Astrocyte (in vitro differentiated cells and primary cell): ENCODE measurements around the gene FNDC5. TPM values are rescaled to one million over a fixed set of nuclear protein-coding genes. Genes with fewer than 3 reads are reported as not detected.

Experiments
- DNase-seq: peaks from one replicate; pipeline ENCODE4 v3.0.0-alpha.2; 2010; ENCODE audit warnings: low read depth
- FAIRE-seq: peaks from 2 replicates; lab custom pipeline; 2011; peaks lifted over from hg19 to GRCh38; lab: Jason Lieb, UNC
- H2AFZ ChIP-seq: 2 replicates; pipeline ENCODE4 v1.6.0; 2012; ENCODE audit warnings: low read depth, low read length, inconsistent platforms
- H3K27ac ChIP-seq: 2 replicates; pipeline ENCODE4 v1.5.1; 2011; ENCODE audit warnings: low read depth, low read length, inconsistent platforms
- H3K27me3 ChIP-seq: 2 replicates; pipeline ENCODE4 v1.6.0; 2011; ENCODE audit warnings: low read length, inconsistent platforms; ENCODE audit not compliant: insufficient read depth
- H3K36me3 ChIP-seq: 2 replicates; pipeline ENCODE4 v1.5.1; 2011; ENCODE audit warnings: low read length, inconsistent platforms; ENCODE audit not compliant: insufficient read depth
- H3K4me1 ChIP-seq: 2 replicates; pipeline ENCODE4 v1.5.1; 2011; ENCODE audit warnings: low read length, inconsistent platforms; ENCODE audit not compliant: insufficient read depth
- H3K4me2 ChIP-seq: 2 replicates; pipeline ENCODE4 v1.6.0; 2012; ENCODE audit warnings: low read length, inconsistent platforms
- H3K4me3 ChIP-seq: 2 replicates; pipeline ENCODE4 v1.5.1; 2011; ENCODE audit warnings: low read depth, mild to moderate bottlenecking, low read length, inconsistent platforms; ENCODE audit not compliant: insufficient read depth
- H3K79me2 ChIP-seq: 2 replicates; pipeline ENCODE4 v1.6.0; 2012; ENCODE audit warnings: mild to moderate bottlenecking, low read length, inconsistent platforms; ENCODE audit not compliant: insufficient read depth
- H3K9ac ChIP-seq: 2 replicates; pipeline ENCODE4 v1.6.0; 2012; ENCODE audit warnings: mild to moderate bottlenecking, low read length, inconsistent platforms
- H3K9me3 ChIP-seq: 2 replicates; pipeline ENCODE4 v1.5.1; 2012; ENCODE audit warnings: low read depth, mild to moderate bottlenecking, low read length, inconsistent platforms; ENCODE audit not compliant: insufficient read depth
- H4K20me1 ChIP-seq: 2 replicates; pipeline ENCODE4 v1.6.0; 2012; ENCODE audit warnings: low read length, inconsistent platforms; ENCODE audit not compliant: insufficient read depth
- H3K27ac Mint-ChIP-seq: one replicate; pipeline ENCODE4 v1.8.0; 2021; ENCODE audit warnings: mild to moderate bottlenecking, mixed read lengths; ENCODE audit not compliant: unreplicated experiment
- H3K27me3 Mint-ChIP-seq: one replicate; pipeline ENCODE4 v1.8.0; 2021; ENCODE audit warnings: low read depth, mixed read lengths; ENCODE audit not compliant: unreplicated experiment
- H3K36me3 Mint-ChIP-seq: one replicate; pipeline ENCODE4 v1.8.0; 2021; ENCODE audit warnings: low read depth, mixed read lengths; ENCODE audit not compliant: unreplicated experiment
- H3K4me1 Mint-ChIP-seq: one replicate; pipeline ENCODE4 v1.8.0; 2021; ENCODE audit warnings: low read depth, mixed read lengths; ENCODE audit not compliant: unreplicated experiment
- H3K4me3 Mint-ChIP-seq: one replicate; pipeline ENCODE4 v1.8.0; 2021; ENCODE audit warnings: mild to moderate bottlenecking, moderate library complexity, mixed read lengths; ENCODE audit not compliant: unreplicated experiment
- H3K9me3 Mint-ChIP-seq: one replicate; pipeline ENCODE4 v1.8.0; 2021; ENCODE audit warnings: mild to moderate bottlenecking, mixed read lengths; ENCODE audit not compliant: unreplicated experiment
- EZH2 ChIP-seq: IDR thresholded peaks from 2 replicates; pipeline ENCODE4 v1.6.1; 2012; ENCODE audit warnings: mild to moderate bottlenecking, low read length, inconsistent platforms; ENCODE audit not compliant: insufficient read depth
- total RNA-seq: library from RNA; stranded (reverse); gene quantifications from 2 replicates; pipeline ENCODE4 v1.2.1, GENCODE V29; 2021
- TF ChIP-seq, protein P1 (sequence below): IDR thresholded peaks from 2 replicates; pipeline ENCODE4 v1.5.1; 2011; ENCODE audit warnings: low read depth, mild to moderate bottlenecking, inconsistent platforms, low read length, moderate library complexity; ENCODE audit not compliant: insufficient read depth

Gene FNDC5
- total RNA-seq, 1 donor from 2014 or later, result 0.39 TPM

DNA sequence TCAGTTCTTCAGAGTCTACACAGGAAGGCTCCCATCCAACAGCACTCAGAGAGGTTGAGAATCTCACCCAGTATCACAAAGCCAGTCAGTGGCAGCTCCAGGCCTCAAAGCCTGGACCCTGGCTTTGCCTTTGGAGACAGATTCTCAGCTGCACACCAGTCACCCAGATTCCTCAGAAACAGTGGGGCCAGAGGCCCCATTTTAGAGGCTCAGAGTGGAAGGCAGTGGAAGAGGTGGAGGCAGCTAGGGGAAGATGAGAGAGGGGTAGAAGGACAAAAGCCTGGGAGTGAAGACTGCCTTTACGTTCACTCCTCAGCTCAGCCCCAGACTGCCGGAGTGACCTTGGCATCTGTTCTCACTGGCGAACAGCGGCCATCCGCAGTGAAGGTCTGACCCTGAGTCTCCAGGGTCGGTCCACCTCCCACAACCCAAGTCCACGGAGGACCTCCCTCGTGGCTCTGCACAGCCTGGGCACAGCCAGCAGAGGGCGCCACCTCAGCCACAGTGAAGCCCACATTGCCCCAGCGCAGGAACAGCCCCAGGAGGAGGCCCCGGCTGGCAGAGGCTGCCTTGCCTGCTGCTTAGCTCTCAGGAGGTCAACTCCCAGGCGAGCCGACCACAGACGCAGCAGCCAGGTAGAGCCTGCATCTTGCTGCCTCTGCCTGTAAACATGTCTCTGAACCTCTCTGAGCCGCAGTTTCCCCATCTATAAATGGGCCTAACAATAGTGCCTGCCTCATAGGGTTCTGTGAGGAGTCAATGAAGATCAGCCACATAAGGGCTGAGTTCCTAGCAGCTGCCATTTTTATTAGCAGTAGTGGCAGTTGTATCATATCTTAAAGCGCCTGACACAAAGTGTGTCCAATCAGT lies 5.9 kb upstream of the FNDC5 start:
- Histone ChIP-seq H3K36me3 (no peaks in the 10 kb centered on the region), H4K20me1 (peaks cover 1% of the 10 kb centered on the region), H3K9ac (no peak overlapping the region), H2AFZ (no peak overlapping the region), H3K9me3 (no peaks in the 10 kb centered on the region), H3K4me1 (no peaks in the 10 kb centered on the region), H3K4me3 (no peak overlapping the region), H3K27me3 (peaks cover 16% of the 10 kb centered on the region), H3K79me2 (no peaks in the 10 kb centered on the region), H3K4me2 (no peak overlapping the region), H3K27ac (no peak overlapping the region)
- Mint-ChIP-seq H3K4me3 (no peak overlapping the region), H3K4me1 (no peaks in the 10 kb centered on the region), H3K27ac (no peak overlapping the region), H3K27me3 (peaks cover 57% of the 10 kb centered on the region), H3K36me3 (no peaks in the 10 kb centered on the region), H3K9me3 (no peaks in the 10 kb centered on the region)
- no peak for FAIRE-seq
- no peak for DNase-seq
- TF ChIP-seq EZH2, result no peak
- TF ChIP-seq, protein P1, sequence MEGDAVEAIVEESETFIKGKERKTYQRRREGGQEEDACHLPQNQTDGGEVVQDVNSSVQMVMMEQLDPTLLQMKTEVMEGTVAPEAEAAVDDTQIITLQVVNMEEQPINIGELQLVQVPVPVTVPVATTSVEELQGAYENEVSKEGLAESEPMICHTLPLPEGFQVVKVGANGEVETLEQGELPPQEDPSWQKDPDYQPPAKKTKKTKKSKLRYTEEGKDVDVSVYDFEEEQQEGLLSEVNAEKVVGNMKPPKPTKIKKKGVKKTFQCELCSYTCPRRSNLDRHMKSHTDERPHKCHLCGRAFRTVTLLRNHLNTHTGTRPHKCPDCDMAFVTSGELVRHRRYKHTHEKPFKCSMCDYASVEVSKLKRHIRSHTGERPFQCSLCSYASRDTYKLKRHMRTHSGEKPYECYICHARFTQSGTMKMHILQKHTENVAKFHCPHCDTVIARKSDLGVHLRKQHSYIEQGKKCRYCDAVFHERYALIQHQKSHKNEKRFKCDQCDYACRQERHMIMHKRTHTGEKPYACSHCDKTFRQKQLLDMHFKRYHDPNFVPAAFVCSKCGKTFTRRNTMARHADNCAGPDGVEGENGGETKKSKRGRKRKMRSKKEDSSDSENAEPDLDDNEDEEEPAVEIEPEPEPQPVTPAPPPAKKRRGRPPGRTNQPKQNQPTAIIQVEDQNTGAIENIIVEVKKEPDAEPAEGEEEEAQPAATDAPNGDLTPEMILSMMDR, result peak; percentile 66

DNA sequence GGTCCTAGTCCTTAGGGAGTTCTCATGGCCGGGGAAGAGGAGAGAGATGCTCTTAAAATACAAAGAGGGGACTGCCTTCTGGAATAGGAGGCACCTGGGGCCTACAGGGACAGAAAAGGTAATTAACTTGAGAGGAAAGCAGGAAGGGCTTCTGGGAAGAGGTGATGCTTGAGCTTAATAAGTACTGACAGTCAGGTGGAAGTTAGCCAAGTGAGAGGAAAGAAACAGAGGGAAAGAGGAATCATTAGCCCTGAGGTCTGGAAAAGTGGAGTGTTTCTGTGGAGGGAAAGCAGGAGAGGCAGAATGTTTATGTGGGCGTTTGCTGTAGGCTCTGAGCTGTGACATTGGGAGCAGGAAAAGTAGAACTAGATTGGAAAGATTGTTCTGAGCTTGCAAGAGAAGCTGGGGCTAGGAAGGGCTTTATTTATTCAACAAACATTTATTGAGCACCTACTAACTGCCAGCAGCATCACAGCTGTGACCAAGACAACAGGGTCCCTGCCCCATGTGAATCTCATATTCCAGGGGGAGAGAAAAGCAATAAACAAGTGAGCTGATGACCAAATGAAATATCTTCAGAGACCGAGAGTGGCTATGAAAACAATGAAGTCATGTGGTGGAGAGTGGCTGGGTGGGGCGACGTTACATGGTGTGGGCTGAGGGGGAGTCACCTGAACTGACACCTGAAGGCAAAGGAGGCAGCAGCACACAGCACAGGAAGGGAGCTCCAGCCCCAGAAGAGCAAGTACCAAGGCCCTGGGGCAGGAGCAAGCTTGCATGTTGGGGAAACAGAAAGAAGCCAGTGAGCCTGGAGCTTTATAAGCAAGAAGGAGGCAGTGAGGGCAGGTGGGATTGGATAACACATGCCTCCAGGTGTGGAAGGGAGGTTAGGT lies 4.4 kb upstream of the FNDC5 start:
- no peaks in the 10 kb centered on the region for H3K9me3 Mint-ChIP-seq

More for the DNA sequence above, 4.4 kb upstream of the FNDC5 start:
- no peaks in the 10 kb centered on the region for H3K9me3 ChIP-seq
- H2AFZ ChIP-seq, result no peak overlapping the region
- H3K27ac Mint-ChIP-seq, result no peak overlapping the region
- no peaks in the 10 kb centered on the region for H3K79me2 ChIP-seq
- H3K4me1 Mint-ChIP-seq, result no peaks in the 10 kb centered on the region
- DNase-seq (no peak), FAIRE-seq (no peak)
- no peak for TF ChIP-seq EZH2
- TF ChIP-seq, protein P1, result no peak
- no peak overlapping the region for H3K27ac ChIP-seq
- peak overlapping the region; percentile 5 for H3K4me3 Mint-ChIP-seq
- peaks cover 5% of the 10 kb centered on the region for H3K4me1 ChIP-seq
- H3K4me2 ChIP-seq, result no peak overlapping the region
- H3K4me3 ChIP-seq, result no peak overlapping the region
- H3K27me3 ChIP-seq, result peaks cover 17% of the 10 kb centered on the region
- peaks cover 5% of the 10 kb centered on the region for H4K20me1 ChIP-seq
- no peaks in the 10 kb centered on the region for H3K36me3 Mint-ChIP-seq
- peaks cover 51% of the 10 kb centered on the region for H3K27me3 Mint-ChIP-seq
- no peak overlapping the region for H3K9ac ChIP-seq
- H3K36me3 ChIP-seq, result no peaks in the 10 kb centered on the region
